K562 (cell line): ENCODE data around the gene VDAC2. TPM values are rescaled to one million over a fixed set of nuclear protein-coding genes. Genes with fewer than 3 reads are reported as not detected.

Experiments used
- EHMT2 ChIP-seq: fragments of 450-650 bp; IDR thresholded peaks from 2 replicates; pipeline ENCODE4 v1.6.1; 2018; ENCODE audit warnings: antibody characterized with exemption
- GTF2F1 ChIP-seq: IDR thresholded peaks from 2 replicates; pipeline ENCODE4 v1.6.1; 2011; ENCODE audit warnings: low read depth, low read length, improper control_type of control experiment
- HES1 ChIP-seq: fragments of 450-650 bp; IDR thresholded peaks from 2 replicates; pipeline ENCODE4 v1.6.1; 2016; ENCODE audit warnings: low read depth, mild to moderate bottlenecking, moderate library complexity
- HNRNPUL1 ChIP-seq: fragments of 200-400 bp; formaldehyde crosslinking; IDR thresholded peaks from 2 replicates; pipeline ENCODE4 v1.6.1; 2017; ENCODE audit warnings: low read length
- TCF3 ChIP-seq: sonication (generic); formaldehyde crosslinking; IDR thresholded peaks from 2 replicates; pipeline ENCODE4 v1.4.0; 2020; ENCODE audit warnings: mild to moderate bottlenecking, missing genetic modification reagents
- ZFPM2 ChIP-seq: fragments of 250-450 bp; sonication (Bioruptor Pico); IDR thresholded peaks from 2 replicates; pipeline ENCODE4 v1.5.1; 2022; ENCODE audit warnings: mild to moderate bottlenecking
- ZNF280B ChIP-seq: fragments of 250-450 bp; sonication (Bioruptor Pico); IDR thresholded peaks from 2 replicates; pipeline ENCODE4 v1.5.1; 2021; ENCODE audit warnings: mild to moderate bottlenecking
- ZNF449 ChIP-seq: fragments of 250-450 bp; sonication (Bioruptor Pico); IDR thresholded peaks from 2 replicates; pipeline ENCODE4 v1.8.0; 2022; ENCODE audit warnings: moderate library complexity, mild to moderate bottlenecking, inconsistent platforms
- ZNF76 ChIP-seq: fragments of 250-450 bp; sonication (Bioruptor Pico); IDR thresholded peaks from 2 replicates; pipeline ENCODE4 v1.4.0; 2020; ENCODE audit warnings: mild to moderate bottlenecking, moderate library complexity, borderline replicate concordance
- polyA plus RNA-seq, 8 experiments: library from polyadenylated mRNA; depleted of rRNA in 4 of 8; stranded (reverse) in 5 of 8; unstranded in 3 of 8; fragments of >200 nt; fragmentation: Nextera tagmentation in 2 of 8; fragmentation: Illumina TruSeq in 1 of 8; extraction: Ambion mirVana in 2 of 8; extraction: Trizol in 1 of 8; gene quantifications; 2 replicates each; pipeline versions ENCODE4 v1.2.1 to v1.2.3, GENCODE V29; 2011 to 2014; ENCODE audit warnings: inconsistent platforms in 1 of 8, missing spikeins in 1 of 8
- total RNA-seq, 7 experiments: library from RNA; depleted of rRNA in 6 of 7; stranded (reverse); fragments of >200 nt in 6 of 7; fragmentation: Illumina TruSeq in 2 of 7; extraction: Trizol in 2 of 7; gene quantifications; 2 replicates each; pipeline versions ENCODE4 v1.2.1 to v1.2.3, GENCODE V29; 2011 to 2021; ENCODE audit warnings: low replicate concordance in 1 of 7

The VDAC2 gene
- total and polyA plus RNA-seq, 9 of the 15 experiments (the other 6 are each of a cell fraction or from before 2014, with no cell fraction given), result 139 to 450 (median 250) TPM

GRCh38 chr10:75233444-75234016 is 22.9 kb downstream of the VDAC2 start (continued):
- no peak for TF ChIP-seq ZNF280B
- TF ChIP-seq ZNF76, result no peak
- no peak for TF ChIP-seq GTF2F1
- TF ChIP-seq TCF3 (CRISPR knock-in tag), result no peak
- no peak for TF ChIP-seq HNRNPUL1
- TF ChIP-seq HES1, result no peak
- no peak for TF ChIP-seq ZNF449 (CRISPR knock-in tag)
- TF ChIP-seq ZFPM2, result no peak
- TF ChIP-seq EHMT2, result no peak
